K562 treated with DMSO at 1 percent for 24 hours (cell line): Measurements from ENCODE around the gene SCIMP. TPM values are rescaled to one million over a fixed set of nuclear protein-coding genes. Genes with fewer than 3 reads are reported as not detected.

Source experiments
- total RNA-seq: library from RNA; unstranded; fragments of 300-600 nt; gene quantifications from 2 replicates; pipeline ENCODE4 v1.2.3, GENCODE V29; 2022; ENCODE audit warnings: low read depth; ENCODE audit not compliant: insufficient read depth

The SCIMP gene
- total RNA-seq, result 0.44 TPM in 1 of 2 replicates, not detected in the other

GRCh38 chr17:5234645-5235576, at the start of gene SCIMP:
Gene SCIMP (minus strand): TSS chr17:5234860. CDS start chr17:5234755, 105 bp downstream.

GRCh38 chr17:5281814-5282641, 47.4 kb upstream of the SCIMP start, which contains the start of gene RABEP1:
Gene RABEP1 (plus strand): TSS chr17:5282284. CDS start chr17:5282487, 203 bp downstream.

GRCh38 chr17:5191541-5192417, 42.9 kb downstream of the SCIMP start, which contains the start of gene ZNF594:
Gene ZNF594 (minus strand): TSS chr17:5191868. CDS start chr17:5184256, 7,612 bp downstream.

Other genes starting within 250 kb of the SCIMP start
- gene CAMTA2, start 247.2 kb downstream of the SCIMP start, total RNA-seq, result 23.3 and 26.0 TPM in 2 replicates
- 0.35 TPM in 1 of 2 replicates, not detected in the other for gene INCA1, start 237.3 kb downstream of the SCIMP start, total RNA-seq
- 15.5 and 16.9 TPM in 2 replicates for gene KIF1C, start 236.9 kb downstream of the SCIMP start, total RNA-seq
- gene SLC52A1, start 199.4 kb downstream of the SCIMP start, total RNA-seq, result not detected in 2 replicates
- not detected in 2 replicates for gene ZFP3, start 156.4 kb downstream of the SCIMP start, total RNA-seq
- gene ZNF232, start 123.0 kb downstream of the SCIMP start, total RNA-seq, result 3.7 and 7.2 TPM in 2 replicates
- not detected in 2 replicates for gene USP6, start 118.8 kb downstream of the SCIMP start, total RNA-seq
- gene ZNF594, start 43.0 kb downstream of the SCIMP start, total RNA-seq, result 2.2 TPM in 2 replicates
- gene RABEP1, start 47.4 kb upstream of the SCIMP start, total RNA-seq, result 10.4 and 15.5 TPM in 2 replicates
- gene NUP88, start 184.8 kb upstream of the SCIMP start, total RNA-seq, result 33.9 and 40.8 TPM in 2 replicates
- gene RPAIN, start 185.3 kb upstream of the SCIMP start, total RNA-seq, result 24.6 and 28.0 TPM in 2 replicates
- 130 and 136 TPM in 2 replicates for gene C1QBP, start 204.3 kb upstream of the SCIMP start, total RNA-seq
- gene DHX33, start 234.1 kb upstream of the SCIMP start, total RNA-seq, result 2.6 and 4.7 TPM in 2 replicates